Suprapubic skin (tissue), 4 donors: ENCODE data around the gene EDARADD. TPM values are rescaled to one million over a fixed set of nuclear protein-coding genes. Genes with fewer than 3 reads are reported as not detected.

Source experiments
- DNase-seq, 2 donors: peaks; one replicate each; pipeline ENCODE4 v3.0.0-alpha.2; 2019; ENCODE audit warnings: low spot score in 2 of 2
- H3K27ac ChIP-seq: fragments of 200-600 bp; sonication (generic); one replicate; pipeline ENCODE4 v1.5.1; 2019
- H3K27me3 ChIP-seq: fragments of 200-600 bp; sonication (generic); one replicate; pipeline ENCODE4 v1.5.1; 2019
- H3K36me3 ChIP-seq: fragments of 200-600 bp; sonication (generic); one replicate; pipeline ENCODE4 v1.5.1; 2019
- H3K4me1 ChIP-seq: fragments of 200-600 bp; sonication (generic); one replicate; pipeline ENCODE4 v1.5.1; 2019
- H3K4me3 ChIP-seq: fragments of 200-600 bp; sonication (generic); one replicate; pipeline ENCODE4 v1.5.1; 2019; ENCODE audit warnings: mild to moderate bottlenecking
- H3K9me3 ChIP-seq: fragments of 200-600 bp; sonication (generic); one replicate; pipeline ENCODE4 v1.5.1; 2019
- EP300 ChIP-seq: sonication (generic); formaldehyde crosslinking; IDR thresholded peaks from one replicate; pipeline ENCODE4 v1.6.1; 2017; ENCODE audit warnings: antibody characterized with exemption
- POLR2A ChIP-seq, 2 donors: fragments of 450-650 bp; IDR thresholded peaks; one replicate each; pipeline ENCODE4 v1.6.1; 2017; ENCODE audit warnings: antibody characterized with exemption in 2 of 2, mild to moderate bottlenecking in 2 of 2, moderate library complexity in 2 of 2
- POLR2AphosphoS5 ChIP-seq, 3 donors: sonication (generic); formaldehyde crosslinking; IDR thresholded peaks; one replicate each; pipeline ENCODE4 v1.6.1; 2017; ENCODE audit warnings: antibody characterized with exemption in 3 of 3
- WGBS: methylation state at CpG from one replicate; pipeline ENCODE4 v1.1.5; 2018; 5-methylcytosine and 5-hydroxymethylcytosine counted together
- total RNA-seq, 4 donors: library from RNA; depleted of rRNA; stranded (reverse); fragments of >200 nt; gene quantifications; one replicate each; pipeline ENCODE4 v1.1.0, GENCODE V29; 2016
- TF ChIP-seq, protein P1 (sequence below), 2 donors: fragments of 200-600 bp in 1 of 2; fragments of 450-650 bp in 1 of 2; sonication (generic) in 1 of 2; IDR thresholded peaks; one replicate each; pipeline ENCODE4 v1.5.1; 2016 to 2019; ENCODE audit warnings: antibody characterized with exemption in 2 of 2, mild to moderate bottlenecking in 1 of 2, moderate library complexity in 1 of 2

EDARADD gene
- total RNA-seq, 4 donors from 2014 or later: 5.5 to 10.1 (median 7.6) TPM

DNA sequence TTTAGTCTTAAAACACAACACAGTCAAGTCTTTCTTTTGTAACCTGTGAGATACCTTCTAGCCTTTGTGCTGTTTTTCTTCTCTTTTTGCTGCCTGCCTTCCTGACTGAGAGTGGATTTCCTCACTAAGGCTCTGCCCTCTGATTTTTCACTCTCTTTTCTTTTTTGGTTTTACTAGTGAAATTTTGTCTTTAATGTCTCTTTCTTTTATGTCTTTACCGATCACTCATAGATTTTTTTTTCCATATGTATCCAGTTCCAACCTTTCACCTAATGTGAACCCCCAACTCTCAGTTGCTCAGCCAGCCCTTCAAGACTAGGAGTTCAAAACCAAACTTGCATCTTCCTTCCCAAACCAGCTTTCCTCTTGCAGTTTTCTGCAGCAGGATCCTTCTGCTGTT lies 136.2 kb downstream of the EDARADD start:
- DNase-seq: no peak
- H3K36me3 ChIP-seq: peaks cover 23% of the 10 kb centered on the region
- H3K9me3 ChIP-seq: no peaks in the 10 kb centered on the region
- H3K27ac ChIP-seq: no peak overlapping the region
- no peak overlapping the region for H3K4me3 ChIP-seq
- TF ChIP-seq EP300 (no peak), POLR2A (IDR thresholded peaks at IDR 0.05) (no peak), POLR2AphosphoS5 (IDR thresholded peaks at IDR 0.05) (no peak)
- TF ChIP-seq, protein P1, sequence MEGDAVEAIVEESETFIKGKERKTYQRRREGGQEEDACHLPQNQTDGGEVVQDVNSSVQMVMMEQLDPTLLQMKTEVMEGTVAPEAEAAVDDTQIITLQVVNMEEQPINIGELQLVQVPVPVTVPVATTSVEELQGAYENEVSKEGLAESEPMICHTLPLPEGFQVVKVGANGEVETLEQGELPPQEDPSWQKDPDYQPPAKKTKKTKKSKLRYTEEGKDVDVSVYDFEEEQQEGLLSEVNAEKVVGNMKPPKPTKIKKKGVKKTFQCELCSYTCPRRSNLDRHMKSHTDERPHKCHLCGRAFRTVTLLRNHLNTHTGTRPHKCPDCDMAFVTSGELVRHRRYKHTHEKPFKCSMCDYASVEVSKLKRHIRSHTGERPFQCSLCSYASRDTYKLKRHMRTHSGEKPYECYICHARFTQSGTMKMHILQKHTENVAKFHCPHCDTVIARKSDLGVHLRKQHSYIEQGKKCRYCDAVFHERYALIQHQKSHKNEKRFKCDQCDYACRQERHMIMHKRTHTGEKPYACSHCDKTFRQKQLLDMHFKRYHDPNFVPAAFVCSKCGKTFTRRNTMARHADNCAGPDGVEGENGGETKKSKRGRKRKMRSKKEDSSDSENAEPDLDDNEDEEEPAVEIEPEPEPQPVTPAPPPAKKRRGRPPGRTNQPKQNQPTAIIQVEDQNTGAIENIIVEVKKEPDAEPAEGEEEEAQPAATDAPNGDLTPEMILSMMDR (IDR thresholded peaks at IDR 0.05): no peak
- no peaks in the 10 kb centered on the region for H3K27me3 ChIP-seq
- H3K4me1 ChIP-seq: peaks cover 16% of the 10 kb centered on the region
- 74% methylated on average over 1 of the region's 1 CpG for WGBS

DNA sequence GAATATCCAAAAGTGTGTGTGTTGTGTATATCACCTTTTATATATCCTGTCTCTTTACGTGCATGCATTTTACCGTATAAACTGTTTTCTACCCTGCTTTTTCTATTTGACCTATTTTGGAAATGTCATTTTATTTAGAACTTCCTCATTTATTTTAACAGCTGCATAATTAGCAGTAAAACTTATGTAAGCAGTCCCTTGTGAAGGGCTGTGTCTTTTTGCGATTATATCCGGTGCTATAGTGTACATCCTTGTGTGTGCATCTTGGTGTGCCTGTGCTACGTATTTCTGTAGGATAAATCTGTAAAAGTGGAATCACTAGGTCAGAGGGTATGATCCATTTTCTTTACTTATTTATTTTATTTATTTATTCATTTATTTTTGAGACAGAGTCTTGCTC lies 136.9 kb downstream of the EDARADD start:
- Histone ChIP-seq H3K4me1 (peaks cover 16% of the 10 kb centered on the region), H3K27ac (no peak overlapping the region), H3K27me3 (no peaks in the 10 kb centered on the region), H3K4me3 (no peak overlapping the region), H3K9me3 (no peaks in the 10 kb centered on the region), H3K36me3 (peaks cover 23% of the 10 kb centered on the region)
- TF ChIP-seq EP300: no peak
- TF ChIP-seq, protein P1 (IDR thresholded peaks at IDR 0.05): no peak
- TF ChIP-seq POLR2AphosphoS5 (IDR thresholded peaks at IDR 0.05): no peak
- TF ChIP-seq POLR2A (IDR thresholded peaks at IDR 0.05): no peak
- DNase-seq: no peak
- WGBS: 66% methylated on average over 5 of the region's 5 CpGs

DNA sequence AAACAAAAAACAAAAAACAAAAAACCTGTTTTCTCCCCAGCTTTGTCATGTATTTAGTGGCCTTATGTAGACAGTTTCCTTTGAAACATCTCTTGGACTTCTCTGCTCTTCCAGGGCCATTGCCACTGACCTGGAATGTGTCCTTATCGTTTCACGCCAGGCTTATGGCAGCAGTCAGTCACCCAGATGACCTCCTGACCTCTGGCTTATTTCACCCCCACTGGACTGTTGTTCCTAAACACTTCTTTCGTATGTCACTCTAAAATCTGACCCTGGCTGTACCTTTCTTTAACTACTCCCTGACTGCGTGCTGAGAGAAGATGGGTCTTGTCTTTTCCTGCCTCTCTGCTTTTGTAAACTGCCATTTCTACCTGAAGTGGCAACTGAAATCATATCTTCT lies 138.8 kb downstream of the EDARADD start:
- Histone ChIP-seq H3K27me3 (no peaks in the 10 kb centered on the region), H3K4me1 (peaks cover 16% of the 10 kb centered on the region), H3K27ac (no peak overlapping the region), H3K36me3 (peaks cover 13% of the 10 kb centered on the region), H3K4me3 (no peak overlapping the region), H3K9me3 (no peaks in the 10 kb centered on the region)
- TF ChIP-seq, protein P1 (IDR thresholded peaks at IDR 0.05): no peak
- TF ChIP-seq POLR2A (IDR thresholded peaks at IDR 0.05): no peak
- TF ChIP-seq EP300: no peak
- no peak for TF ChIP-seq POLR2AphosphoS5 (IDR thresholded peaks at IDR 0.05)
- DNase-seq: no peak
- WGBS: 87% methylated on average over 4 of the region's 4 CpGs

DNA sequence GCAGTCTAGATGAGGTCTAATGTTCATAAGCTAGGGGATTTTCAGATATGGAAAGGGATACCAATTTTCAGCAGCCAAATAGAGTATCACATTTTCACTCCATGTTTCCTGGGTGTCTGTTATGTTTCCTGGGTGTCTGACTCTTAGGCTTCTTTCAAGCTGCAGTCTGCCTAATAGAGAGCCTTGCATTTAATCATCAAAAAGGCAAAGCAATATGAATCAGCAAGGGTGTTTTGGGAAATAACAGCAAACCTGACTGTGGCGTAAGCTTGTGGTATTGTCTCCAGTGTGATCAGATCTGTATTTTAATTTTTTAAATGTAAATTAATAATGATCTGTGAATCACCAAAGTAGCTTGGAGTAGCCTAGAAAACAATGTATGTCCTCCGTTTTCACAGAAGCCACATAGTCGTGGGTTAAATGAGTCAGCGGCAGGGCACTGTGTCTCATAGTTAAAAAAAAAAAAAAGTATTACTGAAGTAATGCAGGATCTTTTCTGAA lies 140.1 kb downstream of the EDARADD start:
- no peaks in the 10 kb centered on the region for H3K27me3 ChIP-seq
- 51% methylated on average over 4 of the region's 4 CpGs for WGBS
- H3K27ac ChIP-seq: no peak overlapping the region
- H3K4me1 ChIP-seq: peaks cover 16% of the 10 kb centered on the region
- TF ChIP-seq POLR2A (IDR thresholded peaks at IDR 0.05) (no peak), POLR2AphosphoS5 (IDR thresholded peaks at IDR 0.05) (no peak), EP300 (no peak)
- TF ChIP-seq, protein P1 (IDR thresholded peaks at IDR 0.05): no peak
- DNase-seq: no peak
- peaks cover 26% of the 10 kb centered on the region for H3K36me3 ChIP-seq
- no peaks in the 10 kb centered on the region for H3K9me3 ChIP-seq
- H3K4me3 ChIP-seq: no peak overlapping the region

Other genes with a start within 250 kb of the EDARADD start
- gene ERO1B, start 112.3 kb upstream of the EDARADD start, total RNA-seq: 10 to 100 TPM in 1 of 4 donors, 1 to 10 TPM in 3; 2.9 to 11.7 (median 4.2) TPM
- gene LGALS8, start 129.7 kb downstream of the EDARADD start, total RNA-seq: 100 to 1,000 TPM in 2 of 4 donors, 10 to 100 TPM in 2; 70.2 to 280 (median 99.3) TPM
- 10 to 100 TPM; 21.1 to 43.4 (median 32.6) TPM for gene HEATR1, start 210.2 kb downstream of the EDARADD start, total RNA-seq